Kidney (tissue), 14 donors: ENCODE results near the gene PRM2. TPM values are rescaled to one million over a fixed set of nuclear protein-coding genes. Genes with fewer than 3 reads are reported as not detected.

Experiments used
- DNase-seq, 5 donors: peaks; one replicate each; pipeline ENCODE4 v3.0.0-alpha.2; 2013 to 2020
- FAIRE-seq: peaks from 2 replicates; lab custom pipeline; 2012; peaks lifted over from hg19 to GRCh38; lab: Jason Lieb, UNC
- H3K27ac ChIP-seq, 2 donors: one replicate each; pipeline ENCODE4 v1.7.0; 2013; ENCODE audit warnings: low read depth in 2 of 2, low read length in 2 of 2, inconsistent platforms in 1 of 2
- H3K27me3 ChIP-seq: one replicate; pipeline ENCODE4 v1.7.1; 2013; ENCODE audit warnings: low read length, inconsistent platforms; ENCODE audit not compliant: control insufficient read depth, insufficient read depth
- H3K36me3 ChIP-seq, 3 donors: one replicate each; pipeline versions ENCODE4 v1.7.0 to v1.7.1; 2013; ENCODE audit warnings: low read length in 3 of 3, control low read depth in 1 of 3, inconsistent platforms in 1 of 3; ENCODE audit not compliant: insufficient read depth in 3 of 3, control insufficient read depth in 2 of 3
- H3K4me1 ChIP-seq, 3 donors: one replicate each; pipeline versions ENCODE4 v1.7.0 to v1.7.1; 2013; ENCODE audit warnings: low read length in 3 of 3, inconsistent platforms in 1 of 3, low read depth in 1 of 3; ENCODE audit not compliant: control insufficient read depth in 2 of 3, insufficient read depth in 2 of 3
- H3K4me3 ChIP-seq, 3 donors: one replicate each; pipeline versions ENCODE4 v1.7.0 to v1.8.1; 2013; ENCODE audit warnings: low read length in 3 of 3, control low read depth in 1 of 3, inconsistent platforms in 1 of 3
- H3K9ac ChIP-seq, 3 donors: one replicate each; pipeline versions ENCODE4 v1.7.0 to v1.7.1; 2013; ENCODE audit warnings: low read length in 3 of 3, control low read depth in 1 of 3, inconsistent platforms in 1 of 3
- H3K9me3 ChIP-seq, 3 donors: one replicate each; pipeline versions ENCODE4 v1.7.0 to v1.7.1; 2013; ENCODE audit warnings: low read length in 3 of 3, control low read depth in 1 of 3, inconsistent platforms in 1 of 3; ENCODE audit not compliant: control insufficient read depth in 2 of 3, insufficient read depth in 1 of 3
- CTCF ChIP-seq: IDR thresholded peaks from 3 replicates; pipeline ENCODE4 v1.5.1; 2012; ENCODE audit warnings: mild to moderate bottlenecking, moderate library complexity, borderline replicate concordance; ENCODE audit not compliant: insufficient read depth; ENCODE audit errors: extremely low read depth
- intact Hi-C: fragments of 100-400 bp; cut with DNase I; formaldehyde crosslinking; loops from one replicate; pipeline ENCODE4 v1.11.1; 2022
- polyA plus RNA-seq: library from polyadenylated mRNA; stranded (reverse); fragments of 350-450 nt; fragmentation: Illumina TruSeq; extraction: RNeasy Lipid Tissue Mini Kit (QIAGEN cat#74804); gene quantifications from one replicate; pipeline ENCODE4 v1.2.3, GENCODE V29; 2014; ENCODE audit warnings: low read depth, low replicate concordance; ENCODE audit not compliant: insufficient read depth
- total RNA-seq: library from RNA; stranded (reverse); fragmentation: NEBNext Ultra II Directional; extraction: Animal tissue kit (Norgen Biotek cat#: 25700); gene quantifications from one replicate; pipeline ENCODE4 v1.2.1, GENCODE V29; 2021
- donor health status: control.
- donor health status: control.
- donor health status: control.
- donor health status: control.
- donor health status: control.
- donor health status: DM: yes; HTN: yes; CAD: no.
- donor health status: Normal renal cell carcinoma (clear cell type).

PRM2 gene
- total and polyA plus RNA-seq, 2 donors from 2014 or later: not detected

- H3K27ac ChIP-seq: peak overlapping the region in 1 of 2 donors; percentile 69
- DNase-seq: no peak
- TF ChIP-seq CTCF: no peak
- H3K9ac ChIP-seq: no peak overlapping the region
- intact Hi-C loops: no loop called here
- H3K4me3 ChIP-seq: no peak overlapping the region
- no peaks in the 10 kb centered on the region for H3K27me3 ChIP-seq
- FAIRE-seq: no peak
- no peaks in the 10 kb centered on the region for H3K36me3 ChIP-seq
- peaks cover 0 to 23% (median 6%) of the 10 kb centered on the region in 3 donors for H3K4me1 ChIP-seq
- H3K9me3 ChIP-seq: no peaks in the 10 kb centered on the region
Measured at GRCh38 chr16:11310997-11311561, 34.8 kb upstream of the PRM2 start.

GRCh38 chr16:11310634-11310977, 34.3 kb upstream of the PRM2 start:
- no peaks in the 10 kb centered on the region for H3K9me3 ChIP-seq
- peak overlapping the region in 1 of 2 donors; percentile 69 for H3K27ac ChIP-seq
- no peak for TF ChIP-seq CTCF
- no peaks in the 10 kb centered on the region for H3K27me3 ChIP-seq
- no peak overlapping the region for H3K9ac ChIP-seq
- intact Hi-C loops: no loop called here
- no peak overlapping the region for H3K4me3 ChIP-seq
- H3K36me3 ChIP-seq: no peaks in the 10 kb centered on the region
- DNase-seq: no peak
- no peak for FAIRE-seq
- peaks cover 0 to 21% (median 6%) of the 10 kb centered on the region in 3 donors for H3K4me1 ChIP-seq

GRCh38 chr16:11309895-11310633, 33.8 kb upstream of the PRM2 start:
- Histone ChIP-seq H3K27me3 (no peaks in the 10 kb centered on the region), H3K4me1 (peaks cover 0 to 21% (median 6%) of the 10 kb centered on the region in 3 donors), H3K36me3 (no peaks in the 10 kb centered on the region), H3K27ac (peak overlapping the region in 1 of 2 donors; percentile 69), H3K9me3 (no peaks in the 10 kb centered on the region), H3K4me3 (no peak overlapping the region), H3K9ac (no peak overlapping the region)
- DNase-seq (no peak), FAIRE-seq (no peak)
- no peak for TF ChIP-seq CTCF
- intact Hi-C loops: no loop called here
